Myocyte (in vitro differentiated cells): ENCODE data around the gene NBEA. TPM values are rescaled to one million over a fixed set of nuclear protein-coding genes. Genes with fewer than 3 reads are reported as not detected.
"Not testable (repeated sequence)": the region's sequence is repeated elsewhere in the genome, so short reads cannot be mapped to it uniquely, and the experiment has no call there.

ENCODE experiments used
- DNase-seq: peaks from one replicate; pipeline ENCODE4 v3.0.0-alpha.2; 2012; ENCODE audit warnings: low read depth
- total RNA-seq: library from RNA; depleted of rRNA; stranded (reverse); fragments of >200 nt; gene quantifications from 2 replicates; pipeline ENCODE4 v1.2.3, GENCODE V29; 2014

The NBEA gene
- total RNA-seq, 1 donor from 2014 or later, result 4.2 TPM

- not testable (repeated sequence) for DNase-seq
These were observed 116.5 kb downstream of the NBEA start for GRCh38 chr13:35058585-35058984.

DNA sequence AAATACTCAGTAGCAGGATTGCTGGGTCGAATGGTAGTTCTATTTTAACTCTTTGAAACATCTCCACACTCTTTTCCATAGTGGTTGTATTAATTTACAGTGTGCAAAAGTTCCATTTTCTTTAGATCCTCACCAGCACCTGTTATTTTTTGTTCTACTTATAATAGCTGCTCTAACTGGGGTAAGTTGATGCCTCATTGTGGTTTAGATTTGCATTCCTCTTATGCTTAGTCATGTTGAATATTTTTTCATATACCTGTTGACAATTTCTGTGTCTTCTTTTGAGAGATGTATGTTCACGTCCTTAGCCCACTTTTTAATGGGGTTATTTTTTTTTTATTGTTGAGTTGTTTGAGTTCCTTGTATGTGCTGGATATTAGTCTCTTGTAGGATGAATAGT lies 144.6 kb downstream of the NBEA start:
- DNase-seq, result peak; percentile 69

DNA sequence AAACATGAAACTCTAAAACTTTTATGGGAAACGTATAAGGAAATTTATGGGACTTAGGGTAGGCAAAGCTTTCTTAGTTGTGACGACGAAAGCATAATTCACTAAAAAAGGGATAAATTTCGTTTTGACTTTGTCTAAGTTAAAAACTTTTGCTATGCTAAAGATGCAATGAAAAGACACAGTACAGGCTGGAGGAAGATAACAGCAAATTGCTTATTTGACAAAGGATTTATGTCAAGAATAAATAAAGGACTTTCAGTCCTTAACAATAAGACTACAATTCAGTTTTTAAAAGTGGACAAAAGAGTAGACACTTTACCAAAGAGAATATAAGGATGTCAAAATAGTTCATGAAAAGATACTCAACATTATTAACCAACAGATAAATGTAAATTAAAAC lies 150.2 kb downstream of the NBEA start:
- DNase-seq, result no peak

DNA sequence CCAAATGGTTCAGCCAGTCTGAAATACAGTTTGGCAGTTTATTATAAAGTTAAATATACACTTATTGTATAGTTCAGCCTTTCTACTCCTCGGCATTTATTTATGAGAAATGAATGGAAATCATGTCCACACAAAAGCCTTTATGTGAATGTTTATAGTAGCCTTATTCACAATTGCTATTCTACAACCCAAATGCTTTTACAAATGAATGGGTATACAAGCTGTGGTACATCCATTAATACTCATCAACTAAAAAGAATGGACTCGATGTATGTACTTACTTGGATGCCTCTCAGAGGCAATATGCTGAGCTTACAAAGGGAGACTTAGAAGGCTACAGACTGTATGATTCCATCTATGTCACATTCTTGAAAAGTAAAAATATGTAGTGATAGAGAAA lies 150.7 kb downstream of the NBEA start:
- no peak for DNase-seq

GRCh38 chr13:35093356-35093755 lies 151.3 kb downstream of the NBEA start:
- DNase-seq, result no peak

GRCh38 chr13:35106771-35107170 lies 164.7 kb downstream of the NBEA start:
- peak; percentile 7 for DNase-seq

- no peak for DNase-seq
These were observed 165.5 kb downstream of the NBEA start for GRCh38 chr13:35107535-35107934.

GRCh38 chr13:35113612-35114011 lies 171.5 kb downstream of the NBEA start:
- not testable (repeated sequence) for DNase-seq

DNA sequence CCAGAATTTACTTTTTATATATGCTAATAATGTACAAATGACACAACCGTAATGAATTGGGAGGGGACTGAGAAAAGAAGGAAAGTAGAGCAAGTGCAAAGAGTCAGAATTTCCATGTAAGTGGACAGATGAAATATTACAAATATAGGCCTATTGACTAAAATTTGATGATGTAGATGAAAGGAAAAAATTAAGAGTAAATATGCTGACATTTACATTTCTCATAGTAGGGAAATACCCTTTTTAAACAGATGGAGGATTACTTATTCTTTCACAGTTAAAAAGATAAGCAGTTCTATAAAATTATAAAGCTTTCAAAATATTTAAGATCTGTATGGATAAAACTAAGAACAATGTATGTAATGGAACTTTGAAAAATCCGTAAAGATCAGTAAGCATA lies 185.4 kb downstream of the NBEA start:
- no peak for DNase-seq

- DNase-seq, result no peak
These were observed 187.4 kb downstream of the NBEA start for GRCh38 chr13:35129500-35129899.

DNA sequence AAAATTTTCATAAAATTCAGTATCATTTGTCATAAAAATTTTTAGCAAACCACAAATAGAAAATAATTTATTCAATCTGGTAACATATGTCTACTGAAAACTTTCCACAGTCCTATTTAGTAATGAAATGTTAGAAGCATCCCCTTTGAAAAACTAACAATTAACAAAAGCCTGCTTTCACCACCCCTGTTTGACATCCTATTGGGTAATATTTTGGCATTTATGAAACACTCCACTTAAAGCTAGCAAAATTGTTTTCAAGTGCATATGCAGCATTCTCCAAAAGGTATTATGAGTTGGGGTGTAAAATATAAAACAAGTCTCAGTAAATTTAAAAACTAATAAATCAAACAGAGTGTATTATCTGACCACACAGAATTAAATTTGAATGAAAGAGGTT lies 189.4 kb downstream of the NBEA start:
- DNase-seq, result no peak

- DNase-seq, result no peak
These were observed 194.5 kb downstream of the NBEA start for GRCh38 chr13:35136585-35136984.

DNA sequence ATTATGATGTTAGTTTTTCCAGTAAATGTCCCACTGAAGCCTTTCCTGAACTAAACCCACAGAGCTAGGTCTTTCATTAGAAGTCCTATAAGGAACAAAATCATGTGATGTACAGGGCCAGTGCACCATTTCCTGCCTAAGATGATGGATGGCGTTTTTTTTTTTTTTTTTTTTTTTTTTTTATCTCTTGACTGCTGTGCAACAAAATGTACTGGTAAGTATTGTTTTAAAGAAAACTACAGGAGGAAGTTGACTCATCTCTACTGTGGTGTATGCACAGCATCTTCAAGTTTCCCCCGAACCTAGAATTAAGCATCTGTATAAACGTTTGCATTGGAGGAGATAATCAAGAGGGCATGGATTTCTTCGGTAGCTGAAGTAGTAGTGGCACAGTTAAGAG lies 197.5 kb downstream of the NBEA start:
- DNase-seq, result no peak

- DNase-seq, result no peak
These were observed 198.3 kb downstream of the NBEA start for GRCh38 chr13:35140321-35140720.

DNA sequence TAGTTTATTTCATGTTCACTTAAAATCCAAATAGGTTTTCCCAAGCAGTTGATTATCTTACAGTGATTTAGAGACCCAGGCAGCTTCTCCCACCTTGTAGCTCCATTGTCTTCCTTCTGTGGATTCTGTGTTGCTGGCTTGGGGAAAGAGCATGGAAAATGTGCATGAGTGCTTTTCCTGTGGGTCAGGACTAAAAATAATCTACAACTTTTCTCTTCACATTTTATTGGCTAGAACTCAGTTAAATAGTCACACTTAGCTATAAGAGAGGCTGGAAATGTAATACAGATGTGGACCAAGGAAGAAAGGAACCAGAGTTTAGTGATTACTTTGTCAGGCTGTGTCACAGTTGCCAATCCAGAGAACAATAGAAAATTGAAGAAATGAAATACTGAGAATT lies 198.8 kb downstream of the NBEA start:
- DNase-seq, result no peak

- DNase-seq, result no peak
These were observed 201.1 kb downstream of the NBEA start for GRCh38 chr13:35143123-35143522.

DNA sequence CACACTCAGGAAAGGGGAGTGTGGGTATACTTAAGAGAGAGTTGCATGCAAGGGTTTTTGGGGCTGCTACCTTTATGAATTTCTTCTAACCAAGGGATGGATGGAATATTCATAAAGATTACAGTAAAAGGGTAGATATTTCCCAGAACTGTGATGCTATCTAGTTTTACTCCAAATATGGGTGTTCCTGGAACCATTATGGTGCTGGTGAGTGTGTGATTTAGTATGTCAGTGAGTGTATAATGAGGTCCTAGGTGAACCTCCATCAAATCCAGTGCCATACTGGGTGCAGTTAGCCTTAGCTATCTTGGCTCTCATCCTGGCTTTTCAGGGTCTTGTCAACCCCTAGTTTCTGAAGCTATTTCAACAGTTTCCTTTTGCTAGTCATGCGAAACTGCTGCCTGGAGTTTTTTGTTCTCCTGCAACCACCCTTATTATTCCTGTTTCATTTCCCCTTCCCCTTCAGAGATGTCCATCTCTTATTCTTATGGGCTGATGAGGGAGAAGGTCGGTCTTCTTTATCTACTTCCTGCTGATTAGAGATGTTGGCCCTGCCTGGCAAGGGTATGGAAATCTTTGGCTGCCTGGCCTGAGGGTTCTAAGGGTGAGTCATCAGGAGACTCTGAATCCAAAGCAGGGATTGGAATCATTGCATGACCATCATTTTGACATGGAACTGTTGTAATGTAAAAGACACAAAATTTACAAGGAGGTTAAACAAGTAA lies 202.3 kb downstream of the NBEA start:
- no peak for DNase-seq

GRCh38 chr13:35146686-35147085 lies 204.6 kb downstream of the NBEA start:
- DNase-seq, result no peak

- DNase-seq, result peak; percentile 71
These were observed 215.2 kb downstream of the NBEA start for GRCh38 chr13:35157143-35157755.

GRCh38 chr13:35159041-35159440 lies 217.0 kb downstream of the NBEA start:
- DNase-seq, result no peak

- DNase-seq, result no peak
These were observed 218.8 kb downstream of the NBEA start for GRCh38 chr13:35160896-35161295.

DNA sequence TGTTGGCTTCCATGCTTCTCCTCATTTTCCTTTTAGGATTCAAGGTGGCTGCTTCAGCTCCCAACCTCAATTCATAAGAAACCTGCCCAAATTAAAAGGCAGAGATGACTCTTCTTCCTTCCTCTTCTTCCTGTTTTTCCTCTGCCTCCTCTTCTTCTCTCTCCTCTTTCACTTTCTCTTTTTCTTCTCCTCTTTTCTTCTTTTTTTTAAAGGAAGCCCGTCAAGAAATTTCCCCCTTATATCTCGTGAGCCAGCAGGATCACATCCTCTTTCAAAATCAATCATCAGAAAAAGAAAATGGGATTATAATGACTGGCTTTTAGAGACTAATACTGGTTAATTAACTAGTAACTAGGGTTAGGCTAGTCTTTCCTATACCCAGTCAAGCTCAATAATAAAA lies 220.3 kb downstream of the NBEA start:
- DNase-seq, result no peak

DNA sequence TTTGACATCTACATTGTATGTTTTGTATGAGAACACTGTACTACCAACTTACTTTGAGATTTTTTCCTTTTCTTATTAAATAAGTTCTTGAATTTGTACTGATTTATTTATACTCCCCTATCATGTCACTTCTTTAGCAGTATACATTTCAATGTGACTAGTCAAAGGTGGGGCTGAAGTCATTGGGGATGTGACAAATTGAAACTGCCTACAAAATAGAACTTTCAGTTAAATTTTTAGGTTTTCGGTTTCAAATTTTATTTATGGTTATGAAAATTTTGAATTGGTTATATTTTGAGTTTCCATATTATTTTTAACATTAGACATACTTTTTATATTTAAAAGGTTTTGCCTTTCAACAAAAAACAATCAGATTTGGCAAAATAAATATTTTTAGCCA lies 221.6 kb downstream of the NBEA start:
- no peak for DNase-seq
